Sigmoid colon (tissue), 4 donors: ENCODE results near the gene ADARB2.

Source experiments
- EP300 ChIP-seq, 4 donors: sonication (generic); formaldehyde crosslinking; IDR thresholded peaks; one replicate each; pipeline ENCODE4 v1.6.1; 2017; ENCODE audit warnings: antibody characterized with exemption in 4 of 4
- POLR2A ChIP-seq, 2 donors: fragments of 450-650 bp; IDR thresholded peaks; one replicate each; pipeline ENCODE4 v1.6.1; 2016; ENCODE audit warnings: antibody characterized with exemption in 2 of 2, mild to moderate bottlenecking in 2 of 2, moderate library complexity in 2 of 2
- POLR2AphosphoS5 ChIP-seq, 4 donors: sonication (generic); formaldehyde crosslinking; IDR thresholded peaks; one replicate each; pipeline ENCODE4 v1.6.1; 2017; ENCODE audit warnings: antibody characterized with exemption in 4 of 4
- TF ChIP-seq, protein P1 (sequence below), 4 experiments: fragments of 450-650 bp in 3 of 4; fragments of 200-600 bp in 1 of 4; IDR thresholded peaks; one replicate each; pipeline ENCODE4 v1.5.1; 2016 to 2019; ENCODE audit warnings: antibody characterized with exemption in 4 of 4, mild to moderate bottlenecking in 3 of 4, moderate library complexity in 2 of 4

DNA sequence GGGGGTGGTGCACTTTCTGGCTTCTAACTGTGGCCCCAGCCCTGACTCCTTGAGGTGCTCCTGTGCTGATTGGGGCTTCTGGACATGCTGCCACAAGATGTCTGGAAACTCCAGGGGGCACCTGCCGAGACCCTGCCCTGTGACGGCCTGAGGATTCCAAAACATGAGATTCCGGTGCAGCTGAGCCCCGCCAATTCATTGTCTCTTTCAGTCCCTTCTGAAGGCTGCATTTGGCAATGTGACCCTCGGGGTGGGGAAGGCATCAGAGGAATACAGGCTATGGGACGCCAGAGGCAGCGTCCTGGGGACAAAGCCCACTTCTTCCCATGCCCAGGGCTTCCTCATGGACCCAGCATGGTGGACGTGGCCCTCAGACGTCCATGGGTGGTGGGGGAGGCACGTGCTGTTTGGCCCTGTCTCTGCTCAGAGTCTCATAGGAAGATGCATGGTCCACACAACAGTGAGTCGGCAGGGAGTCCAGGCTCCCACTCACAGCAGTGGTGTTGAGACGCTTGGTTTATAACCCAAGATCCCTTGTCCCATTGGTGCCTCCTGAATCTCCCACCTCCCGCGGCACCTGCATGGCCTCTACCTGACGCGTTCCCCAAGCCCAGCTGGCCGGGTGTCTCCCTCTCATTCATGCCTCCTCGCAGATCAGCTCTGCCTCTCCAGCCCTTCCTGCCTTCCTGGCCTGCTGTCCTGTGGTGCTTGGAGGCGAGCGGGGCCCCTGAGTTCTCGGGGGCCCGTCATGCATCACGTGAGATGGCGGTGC lies 551.2 kb downstream of the ADARB2 start:
- TF ChIP-seq, protein P1, sequence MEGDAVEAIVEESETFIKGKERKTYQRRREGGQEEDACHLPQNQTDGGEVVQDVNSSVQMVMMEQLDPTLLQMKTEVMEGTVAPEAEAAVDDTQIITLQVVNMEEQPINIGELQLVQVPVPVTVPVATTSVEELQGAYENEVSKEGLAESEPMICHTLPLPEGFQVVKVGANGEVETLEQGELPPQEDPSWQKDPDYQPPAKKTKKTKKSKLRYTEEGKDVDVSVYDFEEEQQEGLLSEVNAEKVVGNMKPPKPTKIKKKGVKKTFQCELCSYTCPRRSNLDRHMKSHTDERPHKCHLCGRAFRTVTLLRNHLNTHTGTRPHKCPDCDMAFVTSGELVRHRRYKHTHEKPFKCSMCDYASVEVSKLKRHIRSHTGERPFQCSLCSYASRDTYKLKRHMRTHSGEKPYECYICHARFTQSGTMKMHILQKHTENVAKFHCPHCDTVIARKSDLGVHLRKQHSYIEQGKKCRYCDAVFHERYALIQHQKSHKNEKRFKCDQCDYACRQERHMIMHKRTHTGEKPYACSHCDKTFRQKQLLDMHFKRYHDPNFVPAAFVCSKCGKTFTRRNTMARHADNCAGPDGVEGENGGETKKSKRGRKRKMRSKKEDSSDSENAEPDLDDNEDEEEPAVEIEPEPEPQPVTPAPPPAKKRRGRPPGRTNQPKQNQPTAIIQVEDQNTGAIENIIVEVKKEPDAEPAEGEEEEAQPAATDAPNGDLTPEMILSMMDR (IDR thresholded peaks at IDR 0.05), result no peak
- TF ChIP-seq POLR2AphosphoS5 (IDR thresholded peaks at IDR 0.05), result no peak
- no peak for TF ChIP-seq POLR2A (IDR thresholded peaks at IDR 0.05)
- no peak for TF ChIP-seq EP300 (IDR thresholded peaks at IDR 0.05)
